ENCODE measurements around the gene CAMTA1. TPM values are rescaled to one million over a fixed set of nuclear protein-coding genes. Genes with fewer than 3 reads are reported as not detected.

The CAMTA1 gene
- polyA plus RNA-seq, 1 donor (not counting 4 experiments of a cell fraction or from before 2014, with no cell fraction given) = 51.4 TPM

GRCh38 chr1:6904476-6905170, 119.4 kb downstream of the CAMTA1 start:
- H4K20me1 ChIP-seq (ENCODE audit: control insufficient read depth, extremely low read depth, insufficient read depth, low read length) = no peaks in the 10 kb centered on the region
- DNase-seq (ENCODE audit: low read depth, low spot score) (no peak), FAIRE-seq (no peak)

GRCh38 chr1:6905331-6905730, 120.1 kb downstream of the CAMTA1 start:
- Histone ChIP-seq H3K9ac (ENCODE audit: control insufficient read depth, extremely low read depth, insufficient read depth, low read length) (no peak overlapping the region), H3K27me3 (ENCODE audit: control insufficient read depth, extremely low read depth, insufficient read depth, low read length) (peaks cover 11% of the 10 kb centered on the region), H3K9me1 (ENCODE audit: control insufficient read depth, extremely low read depth, insufficient read depth, low read length) (no peaks in the 10 kb centered on the region), H3K4me2 (ENCODE audit: control insufficient read depth, extremely low read depth, insufficient read depth, low read depth, low read length) (no peak overlapping the region), H2AFZ (ENCODE audit: control insufficient read depth, low read length) (no peak overlapping the region), H3K9me3 (ENCODE audit: control insufficient read depth, low read depth, low read length) (no peaks in the 10 kb centered on the region), H3K4me1 (ENCODE audit: control insufficient read depth, extremely low read depth, insufficient read depth, low read length) (no peaks in the 10 kb centered on the region), H3K27ac (ENCODE audit: control insufficient read depth, insufficient read depth, low read length) (no peak overlapping the region), H4K20me1 (ENCODE audit: control insufficient read depth, extremely low read depth, insufficient read depth, low read length) (no peaks in the 10 kb centered on the region), H3K4me3 (ENCODE audit: control insufficient read depth in 2 of 3, extremely low read depth in 1 of 3, insufficient read depth in 2 of 3, low read depth in 1 of 3, low read length in 3 of 3) (no peak overlapping the region), H3K36me3 (ENCODE audit: control insufficient read depth in 2 of 2, extremely low read depth in 1 of 2, insufficient read depth in 2 of 2, low read length in 2 of 2) (no peaks in the 10 kb centered on the region), H3K79me2 (ENCODE audit: control insufficient read depth, insufficient read depth, low read length) (no peaks in the 10 kb centered on the region)
- DNase-seq (ENCODE audit: low read depth, low spot score) (no peak), FAIRE-seq (no peak)
- dilution Hi-C loops (cut with MboI; ENCODE audit: extremely low pct_ligation_motif_present, low sequenced_read_pairs) = no loop called here
- TF ChIP-seq CTCF (optimal IDR thresholded peaks at IDR 0.05 in 1 of 3, IDR thresholded peaks at IDR 0.05 in 1 of 3, conservative IDR thresholded peaks at IDR 0.05 in 1 of 3; ENCODE audit: extremely low read depth in 1 of 3, insufficient read depth in 2 of 3, low read length in 3 of 3) (no peak), EZH2 (IDR thresholded peaks at IDR 0.05; ENCODE audit: low read length) (no peak)

More at GRCh38 chr1:6904476-6905170, 119.4 kb downstream of the CAMTA1 start:
- H2AFZ ChIP-seq (ENCODE audit: control insufficient read depth, low read length) = no peak overlapping the region
- H3K27me3 ChIP-seq (ENCODE audit: control insufficient read depth, extremely low read depth, insufficient read depth, low read length) = peaks cover 11% of the 10 kb centered on the region
- no peak overlapping the region for H3K4me3 ChIP-seq (ENCODE audit: control insufficient read depth in 2 of 3, extremely low read depth in 1 of 3, insufficient read depth in 2 of 3, low read depth in 1 of 3, low read length in 3 of 3)
- no peaks in the 10 kb centered on the region for H3K9me3 ChIP-seq (ENCODE audit: control insufficient read depth, low read depth, low read length)
- H3K4me1 ChIP-seq (ENCODE audit: control insufficient read depth, extremely low read depth, insufficient read depth, low read length) = no peaks in the 10 kb centered on the region
- no peaks in the 10 kb centered on the region for H3K36me3 ChIP-seq (ENCODE audit: control insufficient read depth in 2 of 2, extremely low read depth in 1 of 2, insufficient read depth in 2 of 2, low read length in 2 of 2)
- H3K9me1 ChIP-seq (ENCODE audit: control insufficient read depth, extremely low read depth, insufficient read depth, low read length) = no peaks in the 10 kb centered on the region
- dilution Hi-C loops (cut with MboI; ENCODE audit: extremely low pct_ligation_motif_present, low sequenced_read_pairs) = no loop called here
- H3K27ac ChIP-seq (ENCODE audit: control insufficient read depth, insufficient read depth, low read length) = no peak overlapping the region
- TF ChIP-seq CTCF (optimal IDR thresholded peaks at IDR 0.05 in 1 of 3, IDR thresholded peaks at IDR 0.05 in 1 of 3, conservative IDR thresholded peaks at IDR 0.05 in 1 of 3; ENCODE audit: extremely low read depth in 1 of 3, insufficient read depth in 2 of 3, low read length in 3 of 3) (no peak), EZH2 (IDR thresholded peaks at IDR 0.05; ENCODE audit: low read length) (no peak)
- no peak overlapping the region for H3K9ac ChIP-seq (ENCODE audit: control insufficient read depth, extremely low read depth, insufficient read depth, low read length)
- H3K79me2 ChIP-seq (ENCODE audit: control insufficient read depth, insufficient read depth, low read length) = no peaks in the 10 kb centered on the region
- H3K4me2 ChIP-seq (ENCODE audit: control insufficient read depth, extremely low read depth, insufficient read depth, low read depth, low read length) = no peak overlapping the region

Data from keratinocyte (primary cell).